IPS-NIHi7 (cell line): ENCODE measurements around the gene GPR39.

Experiments used
- DNase-seq: peaks from one replicate; pipeline ENCODE4 v3.0.0; 2012; ENCODE audit warnings: mixed read lengths; ENCODE audit errors: extremely low spot score

The GPR39 gene

GRCh38 chr2:132641819-132642218 lies 225.2 kb downstream of the GPR39 start:
- no peak for DNase-seq

- DNase-seq, result no peak
These were observed 225.8 kb downstream of the GPR39 start for GRCh38 chr2:132642415-132642814.

GRCh38 chr2:132645176-132645575 lies 228.6 kb downstream of the GPR39 start:
- DNase-seq, result no peak

GRCh38 chr2:132645722-132646539 lies 229.3 kb downstream of the GPR39 start:
- DNase-seq, result no peak

- DNase-seq, result no peak
These were observed 230.0 kb downstream of the GPR39 start for GRCh38 chr2:132646540-132647108.

- DNase-seq, result peak; percentile 53
These were observed 234.8 kb downstream of the GPR39 start for GRCh38 chr2:132651115-132652045.

GRCh38 chr2:132652474-132652873 lies 235.9 kb downstream of the GPR39 start:
- DNase-seq, result no peak

- DNase-seq, result no peak
These were observed 237.7 kb downstream of the GPR39 start for GRCh38 chr2:132654335-132654734.

GRCh38 chr2:132654968-132655367 lies 238.4 kb downstream of the GPR39 start:
- DNase-seq, result no peak

GRCh38 chr2:132656266-132656975 lies 239.8 kb downstream of the GPR39 start:
- no peak for DNase-seq

GRCh38 chr2:132659331-132659730 lies 242.7 kb downstream of the GPR39 start:
- no peak for DNase-seq

- no peak for DNase-seq
These were observed 246.1 kb downstream of the GPR39 start for GRCh38 chr2:132662732-132663131.

GRCh38 chr2:132664096-132664495 lies 247.5 kb downstream of the GPR39 start:
- no peak for DNase-seq

GRCh38 chr2:132665401-132666140 lies 249.0 kb downstream of the GPR39 start:
- DNase-seq, result no peak

- DNase-seq, result no peak
These were observed 251.1 kb downstream of the GPR39 start for GRCh38 chr2:132667706-132668105.

- peak; percentile 69 for DNase-seq
These were observed 251.7 kb downstream of the GPR39 start for GRCh38 chr2:132668189-132668823.

GRCh38 chr2:132668987-132669907 lies 252.6 kb downstream of the GPR39 start:
- DNase-seq, result peak; percentile 24

- DNase-seq, result peak; percentile 49
These were observed 253.4 kb downstream of the GPR39 start, which contains the start of gene LYPD1 for GRCh38 chr2:132669908-132670495. Gene LYPD1 (minus strand): TSS chr2:132670205. CDS start chr2:132669932, 273 bp downstream.
